Calu3 (cell line): ENCODE measurements around the gene MRPL18. TPM values are rescaled to one million over a fixed set of nuclear protein-coding genes. Genes with fewer than 3 reads are reported as not detected.
"Not testable (repeated sequence)": the region's sequence is repeated elsewhere in the genome, so short reads cannot be mapped to it uniquely, and the experiment has no call there.

ENCODE experiments used
- BruUV-seq: library from RNA; stranded (reverse); fragments of 400-500 nt; replicated peaks from 2 replicates; lab custom pipeline; 2021; lab: Mats Ljungman, UMichigan
- CTCF ChIA-PET: fragments of 300-600 bp; sonication (Branson Sonifier 250); formaldehyde crosslinking; loops from one replicate; lab custom pipeline; 2022; ENCODE audit warnings: antibody characterized with exemption; lab: Charles Lee
- DNase-seq: peaks from one replicate; pipeline ENCODE4 v3.0.0; 2022
- H3K27ac Mint-ChIP-seq: one replicate; pipeline ENCODE4 v1.8.0; 2022; ENCODE audit warnings: mixed read lengths; ENCODE audit not compliant: unreplicated experiment
- H3K27me3 Mint-ChIP-seq: one replicate; pipeline ENCODE4 v1.8.0; 2022; ENCODE audit warnings: mixed read lengths; ENCODE audit not compliant: unreplicated experiment
- H3K36me3 Mint-ChIP-seq: one replicate; pipeline ENCODE4 v1.8.0; 2022; ENCODE audit warnings: mild to moderate bottlenecking, moderate library complexity, mixed read lengths; ENCODE audit not compliant: insufficient read depth, unreplicated experiment
- H3K4me1 Mint-ChIP-seq: one replicate; pipeline ENCODE4 v1.8.0; 2022; ENCODE audit warnings: mild to moderate bottlenecking, low read depth, mixed read lengths; ENCODE audit not compliant: unreplicated experiment
- H3K4me3 Mint-ChIP-seq: one replicate; pipeline ENCODE4 v1.8.0; 2022; ENCODE audit warnings: mild to moderate bottlenecking, low read depth, moderate library complexity, mixed read lengths; ENCODE audit not compliant: unreplicated experiment
- H3K9me3 Mint-ChIP-seq: one replicate; pipeline ENCODE4 v1.8.0; 2022; ENCODE audit warnings: low read depth, mixed read lengths; ENCODE audit not compliant: unreplicated experiment
- CTCF ChIP-seq: fragments of 200-600 bp; IDR thresholded peaks from one replicate; pipeline ENCODE4 v1.8.0; 2022; ENCODE audit warnings: antibody characterized with exemption; ENCODE audit not compliant: unreplicated experiment
- intact Hi-C: fragments of 100-400 bp; cut with micrococcal nuclease; formaldehyde crosslinking; loops from one replicate; pipeline ENCODE4 v1.10.0; 2022; ENCODE audit not compliant: unreplicated experiment
- total RNA-seq: library from RNA; stranded (reverse); gene quantifications from 2 replicates; pipeline ENCODE4 v1.2.3, GENCODE V29; 2022

Gene MRPL18
- total RNA-seq, 1 experiment from 2014 or later, result 86.6 TPM

GRCh38 chr6:159790956-159791598 lies 810 bp downstream of the MRPL18 start:
- Mint-ChIP-seq H3K4me3 (peak overlapping the region; percentile 86), H3K9me3 (no peaks in the 10 kb centered on the region), H3K36me3 (peaks cover 88% of the 10 kb centered on the region), H3K4me1 (peaks cover 42% of the 10 kb centered on the region), H3K27me3 (no peaks in the 10 kb centered on the region), H3K27ac (peak overlapping the region; percentile 98)
- no peak for TF ChIP-seq CTCF
- intact Hi-C loops, result loop anchor here (1.0 kb wide), 1 partner anchor 16 kb away; no protein-coding TSS in a partner anchor
- no TSS peak for BruUV-seq
- CTCF ChIA-PET, result interaction anchor here (1.1 to 2.1 kb wide), 2 partner anchors 16 to 98 kb away, joined by 6 to 14 read pairs; partner anchors contain the start of gene SOD2
- DNase-seq, result peak; percentile 9

GRCh38 chr6:159794976-159795375 lies 4.7 kb downstream of the MRPL18 start:
- H3K36me3 Mint-ChIP-seq, result peaks cover 75% of the 10 kb centered on the region
- H3K27ac Mint-ChIP-seq, CTCF ChIA-PET, intact Hi-C loops, H3K4me3 Mint-ChIP-seq, H3K27me3 Mint-ChIP-seq, H3K9me3 Mint-ChIP-seq, BruUV-seq, DNase-seq: not testable (repeated sequence)
- H3K4me1 Mint-ChIP-seq, result peaks cover 30% of the 10 kb centered on the region

- Mint-ChIP-seq H3K27me3 (no peaks in the 10 kb centered on the region), H3K36me3 (peaks cover 51% of the 10 kb centered on the region), H3K4me1 (peaks cover 11% of the 10 kb centered on the region), H3K4me3 (no peak overlapping the region), H3K9me3 (no peaks in the 10 kb centered on the region), H3K27ac (no peak overlapping the region)
- TF ChIP-seq CTCF, result no peak
- intact Hi-C loops, result no loop called here
- no TSS peak for BruUV-seq
- CTCF ChIA-PET, result no interaction called here
- DNase-seq, result no peak
These were observed 7.3 kb downstream of the MRPL18 start for GRCh38 chr6:159797554-159797953.

GRCh38 chr6:159800141-159800865 lies 10.0 kb downstream of the MRPL18 start, which contains the start of gene PNLDC1:
Gene PNLDC1 (plus strand): TSS chr6:159800276. CDS start chr6:159800308, 32 bp downstream.
- TF ChIP-seq CTCF, result no peak
- Mint-ChIP-seq H3K4me3 (no peak within 1 kb of the TSS), H3K9me3 (no peaks in the 10 kb centered on the region), H3K27ac (no peak within 1 kb of the TSS), H3K36me3 (peaks cover 31% of the 10 kb centered on the region), H3K4me1 (peaks cover 10% of the 10 kb centered on the region), H3K27me3 (no peaks in the 10 kb centered on the region)
- no TSS peak for BruUV-seq
- CTCF ChIA-PET, result no interaction called here
- DNase-seq, result no peak
- intact Hi-C loops, result no loop called here
